HUES48 (cell line): ENCODE results near the gene ATP1B2.

ENCODE experiments used
- H3K27ac ChIP-seq: one replicate; pipeline ENCODE4 v1.7.0; 2013; ENCODE audit warnings: low read depth, low read length, inconsistent platforms
- H3K27me3 ChIP-seq: 2 replicates; pipeline ENCODE4 v1.6.1; 2013; ENCODE audit warnings: mild to moderate bottlenecking, low read length; ENCODE audit not compliant: control insufficient read depth, insufficient read depth
- H3K36me3 ChIP-seq: 2 replicates; pipeline ENCODE4 v1.6.1; 2013; ENCODE audit warnings: low read length; ENCODE audit not compliant: control insufficient read depth, insufficient read depth
- H3K4me1 ChIP-seq: 2 replicates; pipeline ENCODE4 v1.6.1; 2013; ENCODE audit warnings: mild to moderate bottlenecking, low read length; ENCODE audit not compliant: control insufficient read depth, insufficient read depth
- H3K4me3 ChIP-seq: 2 replicates; pipeline ENCODE4 v1.5.1; 2013; ENCODE audit warnings: mild to moderate bottlenecking, low read depth, low read length
- H3K9ac ChIP-seq: 2 replicates; pipeline ENCODE4 v1.6.1; 2013; ENCODE audit warnings: mild to moderate bottlenecking, low read depth, low read length, moderate library complexity
- H3K9me3 ChIP-seq: 2 replicates; pipeline ENCODE4 v1.6.1; 2013; ENCODE audit warnings: low read length; ENCODE audit not compliant: control insufficient read depth, insufficient read depth

The ATP1B2 gene

GRCh38 chr17:7703584-7704479 lies 53.1 kb downstream of the ATP1B2 start:
- Histone ChIP-seq H3K27ac (peak overlapping the region; percentile 50), H3K4me3 (peak overlapping the region; percentile 67), H3K36me3 (peaks cover 16% of the 10 kb centered on the region; the same call in 1 of the 2 replicates), H3K9ac (no peak overlapping the region), H3K4me1 (peaks cover 20% of the 10 kb centered on the region), H3K27me3 (peaks cover 16% of the 10 kb centered on the region), H3K9me3 (no peaks in the 10 kb centered on the region)

GRCh38 chr17:7704601-7705268 lies 54.0 kb downstream of the ATP1B2 start, which contains the start of gene EFNB3:
Gene EFNB3, plus strand, starts transcription at chr17:7705202. Its CDS starts 397 bp downstream, at chr17:7705599.
- Histone ChIP-seq H3K27me3 (peaks cover 16% of the 10 kb centered on the region), H3K27ac (peak within 1 kb of the TSS; percentile 50), H3K36me3 (peaks cover 16% of the 10 kb centered on the region; the same call in 1 of the 2 replicates), H3K9ac (no peak within 1 kb of the TSS), H3K4me3 (peak within 1 kb of the TSS; percentile 67), H3K9me3 (no peaks in the 10 kb centered on the region), H3K4me1 (peaks cover 20% of the 10 kb centered on the region)

GRCh38 chr17:7705269-7706255 lies 54.8 kb downstream of the ATP1B2 start:
- Histone ChIP-seq H3K36me3 (peaks cover 15% of the 10 kb centered on the region; the same call in 1 of the 2 replicates), H3K27me3 (peaks cover 16% of the 10 kb centered on the region), H3K4me1 (peaks cover 20% of the 10 kb centered on the region), H3K4me3 (peak overlapping the region; percentile 67), H3K27ac (peak overlapping the region; percentile 20), H3K9me3 (no peaks in the 10 kb centered on the region), H3K9ac (no peak overlapping the region)

- no peaks in the 10 kb centered on the region for H3K9me3 ChIP-seq
- peaks cover 16% of the 10 kb centered on the region for H3K27me3 ChIP-seq
- peaks cover 24% of the 10 kb centered on the region for H3K4me1 ChIP-seq
- no peak overlapping the region for H3K27ac ChIP-seq
- H3K4me3 ChIP-seq: peak overlapping the region; percentile 67; the same call in 1 of the 2 replicates
- no peak overlapping the region for H3K9ac ChIP-seq
- H3K36me3 ChIP-seq: peaks cover 5% of the 10 kb centered on the region; the same call in 1 of the 2 replicates
Observed at GRCh38 chr17:7706631-7707354, 56.1 kb downstream of the ATP1B2 start.
